HepG2 (cell line): Measurements from ENCODE around the gene RSL1D1. TPM values are rescaled to one million over a fixed set of nuclear protein-coding genes. Genes with fewer than 3 reads are reported as not detected.

ENCODE experiments used
- HNRNPK ChIP-seq: fragments of 200-400 bp; formaldehyde crosslinking; IDR thresholded peaks from 2 replicates; pipeline ENCODE4 v1.6.1; 2018; ENCODE audit warnings: low read length, low read depth, moderate library complexity, mild to moderate bottlenecking; ENCODE audit not compliant: poor library complexity, severe bottlenecking
- MYC ChIP-seq: sonication (generic); formaldehyde crosslinking; IDR thresholded peaks from 2 replicates; pipeline ENCODE4 v1.9.0; 2021; ENCODE audit warnings: missing genetic modification reagents, borderline replicate concordance
- NFKB2 ChIP-seq: sonication (generic); formaldehyde crosslinking; IDR thresholded peaks from 2 replicates; pipeline ENCODE4 v1.4.0; 2020; ENCODE audit warnings: missing genetic modification reagents, borderline replicate concordance
- NFYC ChIP-seq: IDR thresholded peaks from 2 replicates; pipeline ENCODE4 v1.6.1; 2016; ENCODE audit warnings: missing genetic modification reagents, missing compliant biosample characterization
- NR0B2 ChIP-seq: sonication (generic); formaldehyde crosslinking; IDR thresholded peaks from 2 replicates; pipeline ENCODE4 v1.4.0; 2020; ENCODE audit warnings: mild to moderate bottlenecking, missing genetic modification reagents
- POLR2G ChIP-seq: fragments of 200-400 bp; formaldehyde crosslinking; IDR thresholded peaks from 2 replicates; pipeline ENCODE4 v1.6.1; 2018; ENCODE audit warnings: mild to moderate bottlenecking, low read depth, low read length, moderate library complexity
- RFX5 ChIP-seq: IDR thresholded peaks from 2 replicates; pipeline ENCODE4 v1.6.1; 2011; ENCODE audit warnings: low read depth, low read length, improper control_type of control experiment
- SIX1 ChIP-seq: sonication (generic); formaldehyde crosslinking; IDR thresholded peaks from 2 replicates; pipeline ENCODE4 v1.4.0; 2020; ENCODE audit warnings: missing genetic modification reagents, borderline replicate concordance
- SP140L ChIP-seq: sonication (generic); formaldehyde crosslinking; IDR thresholded peaks from 2 replicates; pipeline ENCODE4 v1.4.0; 2020; ENCODE audit warnings: missing genetic modification reagents, borderline replicate concordance
- SP4 ChIP-seq: sonication (generic); formaldehyde crosslinking; IDR thresholded peaks from 2 replicates; pipeline ENCODE4 v1.8.1; 2023; ENCODE audit warnings: mild to moderate bottlenecking, missing genetic modification reagents
- SRSF4 ChIP-seq: fragments of 200-400 bp; formaldehyde crosslinking; IDR thresholded peaks from one replicate; pipeline ENCODE4 v1.6.1; 2018; ENCODE audit warnings: mild to moderate bottlenecking, low read depth, low read length, moderate library complexity; ENCODE audit not compliant: poor library complexity, severe bottlenecking
- TRIM24 ChIP-seq: sonication (generic); formaldehyde crosslinking; IDR thresholded peaks from 2 replicates; pipeline ENCODE4 v1.8.0; 2022; ENCODE audit warnings: mild to moderate bottlenecking, missing genetic modification reagents
- ZC3H13 ChIP-seq: sonication (generic); formaldehyde crosslinking; IDR thresholded peaks from 2 replicates; pipeline ENCODE4 v1.8.1; 2023; ENCODE audit warnings: mild to moderate bottlenecking, missing genetic modification reagents, moderate library complexity
- ZKSCAN8 ChIP-seq: IDR thresholded peaks from 2 replicates; pipeline ENCODE4 v1.6.1; 2016; ENCODE audit warnings: borderline replicate concordance, missing genetic modification reagents, missing compliant biosample characterization
- ZNF230 ChIP-seq: sonication (generic); formaldehyde crosslinking; IDR thresholded peaks from 2 replicates; pipeline ENCODE4 v1.4.0; 2020; ENCODE audit warnings: mild to moderate bottlenecking, missing genetic modification reagents
- ZNF256 ChIP-seq: sonication (generic); formaldehyde crosslinking; conservative IDR thresholded peaks from 2 replicates; pipeline ENCODE4 v1.4.0; 2020; ENCODE audit warnings: missing genetic modification reagents
- ZNF333 ChIP-seq: sonication (generic); formaldehyde crosslinking; IDR thresholded peaks from 2 replicates; pipeline ENCODE4 v1.4.0; 2020; ENCODE audit warnings: mild to moderate bottlenecking, missing genetic modification reagents, borderline replicate concordance
- ZNF547 ChIP-seq: sonication (generic); formaldehyde crosslinking; IDR thresholded peaks from 2 replicates; pipeline ENCODE4 v1.5.1; 2020; ENCODE audit warnings: mild to moderate bottlenecking, missing genetic modification reagents
- ZNF580 ChIP-seq: IDR thresholded peaks from 2 replicates; pipeline ENCODE4 v1.6.1; 2016; ENCODE audit warnings: low read depth, borderline replicate concordance
- ZNF75D ChIP-seq: sonication (generic); formaldehyde crosslinking; IDR thresholded peaks from 2 replicates; pipeline ENCODE4 v1.8.1; 2023; ENCODE audit warnings: missing genetic modification reagents, mild to moderate bottlenecking, borderline replicate concordance
- ZNF775 ChIP-seq: sonication (generic); formaldehyde crosslinking; IDR thresholded peaks from 2 replicates; pipeline ENCODE4 v1.4.0; 2020; ENCODE audit warnings: missing genetic modification reagents, mild to moderate bottlenecking, moderate library complexity, borderline replicate concordance
- polyA plus RNA-seq, 8 experiments: library from polyadenylated mRNA; depleted of rRNA in 3 of 8; stranded (reverse) in 7 of 8; unstranded in 1 of 8; fragments of >200 nt; fragmentation: Illumina TruSeq in 4 of 8; extraction: Trizol in 4 of 8; gene quantifications; 2 replicates each; pipeline versions ENCODE4 v1.2.1 to v1.2.3, GENCODE V29; 2011 to 2016; ENCODE audit warnings: low read depth in 4 of 8, missing spikeins in 1 of 8, mixed read lengths in 1 of 8; ENCODE audit not compliant: insufficient read depth in 1 of 8
- total RNA-seq, 5 experiments: library from RNA; depleted of rRNA; stranded (reverse); fragments of >200 nt; fragmentation: Illumina TruSeq; extraction: Trizol; gene quantifications; 2 replicates each; pipeline ENCODE4 v1.2.3, GENCODE V29; 2016; ENCODE audit warnings: low read depth in 1 of 5
- TF ChIP-seq, protein P1 (sequence below): sonication (generic); formaldehyde crosslinking; IDR thresholded peaks from 2 replicates; pipeline ENCODE4 v1.4.0; 2020; ENCODE audit warnings: missing genetic modification reagents, low read depth, mild to moderate bottlenecking, borderline replicate concordance
- TF ChIP-seq, protein P2 (sequence below): sonication (generic); formaldehyde crosslinking; IDR thresholded peaks from 2 replicates; pipeline ENCODE4 v1.8.0; 2022; ENCODE audit warnings: mild to moderate bottlenecking, missing genetic modification reagents
- TF ChIP-seq, protein P3 (sequence below): sonication (generic); formaldehyde crosslinking; IDR thresholded peaks from 2 replicates; pipeline ENCODE4 v1.4.0; 2020; ENCODE audit warnings: missing genetic modification reagents

RSL1D1 gene
- total and polyA plus RNA-seq, 2 of the 13 experiments (the other 11 are each of a cell fraction or from before 2014, with no cell fraction given) = 187 to 343 TPM

GRCh38 chr16:11799509-11800381, 51.6 kb downstream of the RSL1D1 start (continued):
- TF ChIP-seq ZNF75D (no peak), HNRNPK (no peak), MYC (CRISPR knock-in tag) (no peak), ZNF333 (CRISPR knock-in tag) (no peak), ZC3H13 (CRISPR knock-in tag) (0 out of 2 replicates have a peak, but pooled peaks have one; percentile 2), NFYC (CRISPR knock-in tag) (no peak), RFX5 (peak; percentile 53; the same call in 1 of the 2 replicates), NFKB2 (no peak), ZNF256 (CRISPR knock-in tag) (peak; percentile 69; the same call in 1 of the 2 replicates), ZNF230 (CRISPR knock-in tag) (0 out of 2 replicates have a peak, but pooled peaks have one; percentile 24), ZKSCAN8 (CRISPR knock-in tag) (no peak), TRIM24 (CRISPR knock-in tag) (no peak), ZNF580 (CRISPR knock-in tag) (0 out of 2 replicates have a peak, but pooled peaks have one; percentile 13), SP4 (CRISPR knock-in tag) (no peak), SRSF4 (no peak), NR0B2 (no peak), POLR2G (peak; percentile 3; the same call in 1 of the 2 replicates), ZNF547 (CRISPR knock-in tag) (no peak), ZNF775 (CRISPR knock-in tag) (no peak), SP140L (CRISPR knock-in tag) (no peak), SIX1 (CRISPR knock-in tag) (no peak)
- TF ChIP-seq, protein P1, sequence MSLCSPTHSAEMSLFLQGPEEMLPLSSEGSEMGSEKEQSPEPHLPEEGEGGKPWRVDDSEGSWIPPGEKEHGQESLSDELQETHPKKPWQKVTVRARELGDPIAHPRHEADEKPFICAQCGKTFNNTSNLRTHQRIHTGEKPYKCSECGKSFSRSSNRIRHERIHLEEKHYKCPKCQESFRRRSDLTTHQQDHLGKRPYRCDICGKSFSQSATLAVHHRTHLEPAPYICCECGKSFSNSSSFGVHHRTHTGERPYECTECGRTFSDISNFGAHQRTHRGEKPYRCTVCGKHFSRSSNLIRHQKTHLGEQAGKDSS (CRISPR knock-in tag) = no peak
- TF ChIP-seq, protein P2, sequence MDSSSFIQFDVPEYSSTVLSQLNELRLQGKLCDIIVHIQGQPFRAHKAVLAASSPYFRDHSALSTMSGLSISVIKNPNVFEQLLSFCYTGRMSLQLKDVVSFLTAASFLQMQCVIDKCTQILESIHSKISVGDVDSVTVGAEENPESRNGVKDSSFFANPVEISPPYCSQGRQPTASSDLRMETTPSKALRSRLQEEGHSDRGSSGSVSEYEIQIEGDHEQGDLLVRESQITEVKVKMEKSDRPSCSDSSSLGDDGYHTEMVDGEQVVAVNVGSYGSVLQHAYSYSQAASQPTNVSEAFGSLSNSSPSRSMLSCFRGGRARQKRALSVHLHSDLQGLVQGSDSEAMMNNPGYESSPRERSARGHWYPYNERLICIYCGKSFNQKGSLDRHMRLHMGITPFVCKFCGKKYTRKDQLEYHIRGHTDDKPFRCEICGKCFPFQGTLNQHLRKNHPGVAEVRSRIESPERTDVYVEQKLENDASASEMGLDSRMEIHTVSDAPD (CRISPR knock-in tag) = no peak
- TF ChIP-seq, protein P3, sequence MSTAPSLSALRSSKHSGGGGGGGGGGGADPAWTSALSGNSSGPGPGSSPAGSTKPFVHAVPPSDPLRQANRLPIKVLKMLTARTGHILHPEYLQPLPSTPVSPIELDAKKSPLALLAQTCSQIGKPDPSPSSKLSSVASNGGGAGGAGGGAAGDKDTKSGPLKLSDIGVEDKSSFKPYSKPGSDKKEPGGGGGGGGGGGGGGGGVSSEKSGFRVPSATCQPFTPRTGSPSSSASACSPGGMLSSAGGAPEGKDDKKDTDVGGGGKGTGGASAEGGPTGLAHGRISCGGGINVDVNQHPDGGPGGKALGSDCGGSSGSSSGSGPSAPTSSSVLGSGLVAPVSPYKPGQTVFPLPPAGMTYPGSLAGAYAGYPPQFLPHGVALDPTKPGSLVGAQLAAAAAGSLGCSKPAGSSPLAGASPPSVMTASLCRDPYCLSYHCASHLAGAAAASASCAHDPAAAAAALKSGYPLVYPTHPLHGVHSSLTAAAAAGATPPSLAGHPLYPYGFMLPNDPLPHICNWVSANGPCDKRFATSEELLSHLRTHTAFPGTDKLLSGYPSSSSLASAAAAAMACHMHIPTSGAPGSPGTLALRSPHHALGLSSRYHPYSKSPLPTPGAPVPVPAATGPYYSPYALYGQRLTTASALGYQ (CRISPR knock-in tag) = 0 out of 2 replicates have a peak, but pooled peaks have one; percentile 37
